ENCODE measurements around the gene NEUROG2.

Gene NEUROG2

GRCh38 chr4:112514647-112515197, 1.3 kb downstream of the NEUROG2 start:
- peaks cover 79% of the 10 kb centered on the region for H4K20me1 ChIP-seq
- peaks cover 100% of the 10 kb centered on the region for H3K27me3 ChIP-seq
- H3K36me3 ChIP-seq, result no peaks in the 10 kb centered on the region
- peaks cover 23% of the 10 kb centered on the region for H3K4me1 ChIP-seq
- H3K4me3 ChIP-seq, result peak overlapping the region; percentile 61
- H3K9me3 ChIP-seq, result peaks cover 23% of the 10 kb centered on the region
- H3K4me2 ChIP-seq, result peak overlapping the region; percentile 85
- TF ChIP-seq Cebpa-rat (IDR thresholded peaks at IDR 0.05), result no peak
- H3K9ac ChIP-seq, result no peak overlapping the region
- H3K27ac ChIP-seq, result no peak overlapping the region

- Histone ChIP-seq H3K4me2 (no peak overlapping the region), H3K36me3 (no peaks in the 10 kb centered on the region), H3K9ac (no peak overlapping the region), H3K27ac (no peak overlapping the region), H3K9me3 (peaks cover 27% of the 10 kb centered on the region), H3K4me1 (peaks cover 23% of the 10 kb centered on the region), H3K27me3 (peaks cover 100% of the 10 kb centered on the region), H4K20me1 (peaks cover 85% of the 10 kb centered on the region), H3K4me3 (peak overlapping the region; percentile 61; the same call in 1 of the 2 replicates)
- no peak for TF ChIP-seq Cebpa-rat (IDR thresholded peaks at IDR 0.05)
Measured at GRCh38 chr4:112513971-112514646, 1.9 kb downstream of the NEUROG2 start.

- Histone ChIP-seq H3K27ac (no peak overlapping the region), H3K27me3 (peaks cover 98% of the 10 kb centered on the region), H3K9ac (no peak overlapping the region), H3K36me3 (no peaks in the 10 kb centered on the region), H4K20me1 (peaks cover 66% of the 10 kb centered on the region), H3K4me2 (no peak overlapping the region), H3K9me3 (peaks cover 27% of the 10 kb centered on the region), H3K4me3 (no peak overlapping the region), H3K4me1 (peaks cover 23% of the 10 kb centered on the region)
- TF ChIP-seq Cebpa-rat (IDR thresholded peaks at IDR 0.05), result no peak
Measured at GRCh38 chr4:112511803-112512118, 4.2 kb downstream of the NEUROG2 start.

- Histone ChIP-seq H3K27ac (no peak overlapping the region), H3K4me2 (no peak overlapping the region), H3K9ac (no peak overlapping the region), H3K9me3 (peaks cover 27% of the 10 kb centered on the region), H3K36me3 (no peaks in the 10 kb centered on the region), H3K27me3 (peaks cover 93% of the 10 kb centered on the region), H4K20me1 (peaks cover 61% of the 10 kb centered on the region), H3K4me3 (no peak overlapping the region), H3K4me1 (peaks cover 18% of the 10 kb centered on the region)
- no peak for TF ChIP-seq Cebpa-rat (IDR thresholded peaks at IDR 0.05)
Measured at GRCh38 chr4:112511093-112511802, 4.7 kb downstream of the NEUROG2 start.

- H3K4me2 ChIP-seq, result no peak overlapping the region
- peaks cover 12% of the 10 kb centered on the region for H3K4me1 ChIP-seq
- no peak overlapping the region for H3K4me3 ChIP-seq
- H3K9me3 ChIP-seq, result peaks cover 27% of the 10 kb centered on the region
- peaks cover 85% of the 10 kb centered on the region for H3K27me3 ChIP-seq
- TF ChIP-seq Cebpa-rat (IDR thresholded peaks at IDR 0.05), result no peak
- H3K27ac ChIP-seq, result no peak overlapping the region
- H3K9ac ChIP-seq, result no peak overlapping the region
- peaks cover 56% of the 10 kb centered on the region for H4K20me1 ChIP-seq
- H3K36me3 ChIP-seq, result no peaks in the 10 kb centered on the region
Measured at GRCh38 chr4:112510291-112511092, 5.5 kb downstream of the NEUROG2 start.

- Histone ChIP-seq H3K4me1 (peaks cover 2% of the 10 kb centered on the region; the same call in 1 of the 2 replicates), H3K27ac (no peak overlapping the region), H3K36me3 (no peaks in the 10 kb centered on the region), H3K4me3 (no peak overlapping the region), H3K4me2 (no peak overlapping the region), H3K27me3 (peaks cover 75% of the 10 kb centered on the region), H3K9me3 (peaks cover 27% of the 10 kb centered on the region), H4K20me1 (peaks cover 46% of the 10 kb centered on the region), H3K9ac (no peak overlapping the region)
- no peak for TF ChIP-seq Cebpa-rat (IDR thresholded peaks at IDR 0.05)
Measured at GRCh38 chr4:112509243-112510141, 6.5 kb downstream of the NEUROG2 start.

GRCh38 chr4:112508356-112508755, 7.6 kb downstream of the NEUROG2 start:
- H3K27ac ChIP-seq, result no peak overlapping the region
- peaks cover 64% of the 10 kb centered on the region for H3K27me3 ChIP-seq

GRCh38 chr4:112504807-112505206, 11.2 kb downstream of the NEUROG2 start:
- no peak for TF ChIP-seq Cebpa-rat (IDR thresholded peaks at IDR 0.05)
- Histone ChIP-seq H4K20me1 (peaks cover 11% of the 10 kb centered on the region; the same call in 1 of the 2 replicates), H3K36me3 (no peaks in the 10 kb centered on the region), H3K4me1 (no peaks in the 10 kb centered on the region), H3K4me3 (no peak overlapping the region), H3K4me2 (no peak overlapping the region), H3K27ac (no peak overlapping the region), H3K9ac (no peak overlapping the region), H3K9me3 (peaks cover 7% of the 10 kb centered on the region), H3K27me3 (peaks cover 28% of the 10 kb centered on the region)

More at GRCh38 chr4:112508356-112508755, 7.6 kb downstream of the NEUROG2 start:
- H3K9me3 ChIP-seq, result peaks cover 27% of the 10 kb centered on the region
- H3K4me2 ChIP-seq, result no peak overlapping the region
- H4K20me1 ChIP-seq, result peaks cover 34% of the 10 kb centered on the region
- H3K4me1 ChIP-seq, result no peaks in the 10 kb centered on the region
- H3K4me3 ChIP-seq, result no peak overlapping the region
- no peaks in the 10 kb centered on the region for H3K36me3 ChIP-seq
- no peak for TF ChIP-seq Cebpa-rat (IDR thresholded peaks at IDR 0.05)
- H3K9ac ChIP-seq, result no peak overlapping the region

- Histone ChIP-seq H3K4me1 (no peaks in the 10 kb centered on the region), H3K4me3 (no peak overlapping the region), H4K20me1 (no peaks in the 10 kb centered on the region), H3K27me3 (peaks cover 9% of the 10 kb centered on the region; the same call in 1 of the 2 replicates), H3K4me2 (no peak overlapping the region), H3K9ac (no peak overlapping the region), H3K27ac (no peak overlapping the region), H3K36me3 (no peaks in the 10 kb centered on the region), H3K9me3 (no peaks in the 10 kb centered on the region)
- no peak for TF ChIP-seq Cebpa-rat (IDR thresholded peaks at IDR 0.05)
Measured at GRCh38 chr4:112502871-112503270, 13.1 kb downstream of the NEUROG2 start.
